PC-3 (cell line): ENCODE data around the gene MMUT. TPM values are rescaled to one million over a fixed set of nuclear protein-coding genes. Genes with fewer than 3 reads are reported as not detected.

Source experiments
- ATAC-seq: fragments of 200-7000 bp; cut with Tn5 transposase; 2 replicates; pipeline ENCODE4 v1.9.1; 2020; ENCODE audit warnings: mild to moderate bottlenecking, moderate library complexity
- Bru-seq: library from RNA; stranded (reverse); fragments of 400-500 nt; gene quantifications from one replicate; lab custom pipeline; 2021; lab: Mats Ljungman, UMichigan
- BruChase-seq, 2 experiments: library from RNA; stranded (reverse); fragments of 400-500 nt; gene quantifications; one replicate each; lab custom pipeline; 2021; lab: Mats Ljungman, UMichigan
- BruUV-seq: library from RNA; stranded (reverse); fragments of 400-500 nt; replicated peaks from 2 replicates; lab custom pipeline; 2021; lab: Mats Ljungman, UMichigan
- CTCF ChIA-PET: fragments of 300-600 bp; sonication (Branson Sonifier 250); formaldehyde crosslinking; loops from one replicate; lab custom pipeline; 2022; ENCODE audit warnings: antibody characterized with exemption; lab: Charles Lee
- POLR2A ChIA-PET: fragments of 300-600 bp; sonication (Branson Sonifier 250); formaldehyde crosslinking; loops from one replicate; lab custom pipeline; 2022; ENCODE audit warnings: antibody characterized with exemption; ENCODE audit not compliant: unreplicated experiment; lab: Charles Lee
- DNase-seq: peaks from one replicate; pipeline ENCODE4 v3.0.0-alpha.2; 2015
- H2AFZ ChIP-seq: fragments of 300-600 bp; sonication (generic); 2 replicates; pipeline ENCODE4 v1.6.0; 2016; ENCODE audit warnings: antibody characterized with exemption, low read length
- H3F3A ChIP-seq: fragments of 300-600 bp; sonication (generic); one replicate; pipeline ENCODE4 v1.6.0; 2017; ENCODE audit warnings: antibody characterized with exemption, low read length, control low read depth, mild to moderate bottlenecking; ENCODE audit not compliant: unreplicated experiment
- H3K27ac ChIP-seq: fragments of 300-600 bp; sonication (generic); 2 replicates; pipeline ENCODE4 v1.5.1; 2016; ENCODE audit warnings: mild to moderate bottlenecking, low read length
- H3K27me3 ChIP-seq: fragments of 300-600 bp; sonication (generic); 2 replicates; pipeline ENCODE4 v1.6.1; 2016; ENCODE audit warnings: low read length, mixed read lengths
- H3K36me3 ChIP-seq: fragments of 300-600 bp; sonication (generic); 2 replicates; pipeline ENCODE4 v1.6.1; 2016; ENCODE audit warnings: low read depth, mixed run types, low read length, mixed read lengths
- H3K4me1 ChIP-seq: fragments of 300-600 bp; sonication (generic); 2 replicates; pipeline ENCODE4 v1.5.1; 2016; ENCODE audit warnings: low read length; ENCODE audit not compliant: insufficient read depth
- H3K4me2 ChIP-seq: fragments of 300-600 bp; sonication (generic); 2 replicates; pipeline ENCODE4 v1.6.0; 2016; ENCODE audit warnings: low read length
- H3K4me3 ChIP-seq: fragments of 300-600 bp; sonication (generic); 2 replicates; pipeline ENCODE4 v1.5.1; 2016; ENCODE audit warnings: mild to moderate bottlenecking, low read length, mixed read lengths
- H3K79me2 ChIP-seq: fragments of 300-600 bp; sonication (generic); 2 replicates; pipeline ENCODE4 v1.6.1; 2017; ENCODE audit warnings: low read length, mixed read lengths
- H3K9ac ChIP-seq: fragments of 300-600 bp; sonication (generic); 2 replicates; pipeline ENCODE4 v1.6.0; 2016; ENCODE audit warnings: mild to moderate bottlenecking, low read length
- H3K9me2 ChIP-seq: fragments of 300-600 bp; sonication (generic); replicated peaks from 2 replicates; pipeline ENCODE4 v1.6.1; 2016; ENCODE audit warnings: mixed run types, low read length, mixed read lengths
- H3K9me3 ChIP-seq: fragments of 300-600 bp; sonication (generic); 2 replicates; pipeline ENCODE4 v1.6.1; 2016; ENCODE audit warnings: low read length, mixed read lengths
- H4K20me1 ChIP-seq: fragments of 300-600 bp; sonication (generic); 2 replicates; pipeline ENCODE4 v1.6.1; 2016; ENCODE audit warnings: low read length, mixed read lengths
- EZH2 ChIP-seq: fragments of 300-600 bp; sonication (generic); IDR thresholded peaks from one replicate; pipeline ENCODE4 v1.6.1; 2017; ENCODE audit warnings: antibody characterized with exemption, mild to moderate bottlenecking, low read length; ENCODE audit not compliant: unreplicated experiment
- EZH2phosphoT487 ChIP-seq: fragments of 300-600 bp; sonication (generic); IDR thresholded peaks from 2 replicates; pipeline ENCODE4 v1.6.1; 2018; ENCODE audit warnings: mild to moderate bottlenecking, antibody characterized with exemption, low read length, borderline replicate concordance
- intact Hi-C: fragments of 100-400 bp; cut with micrococcal nuclease; formaldehyde crosslinking; loops from 2 replicates; pipeline ENCODE4 v1.9.0; 2023
- long read RNA-seq: library from polyadenylated mRNA; unstranded; transcript quantifications from one replicate; pipeline ENCODE4 v2.0.0, GENCODE V29; 2021; ENCODE audit not compliant: unreplicated experiment
- total RNA-seq: library from RNA; depleted of rRNA; stranded (reverse); fragments of >200 nt; gene quantifications from 2 replicates; pipeline ENCODE4 v1.2.3, GENCODE V29; 2014; rRNA removed
- TF ChIP-seq, protein P1 (sequence below): fragments of 300-600 bp; sonication (generic); conservative IDR thresholded peaks from 2 replicates; pipeline ENCODE4 v1.5.1; 2017; ENCODE audit warnings: antibody characterized with exemption, low read depth, mild to moderate bottlenecking, low read length

MMUT gene
- total RNA-seq (3.7 and 4.5 TPM in 2 replicates), Bru-seq, nascent RNA (percentile 67 among the genes with signal in this experiment), BruChase-seq, experiment 1, labeled RNA remaining after a 6-hour chase (percentile 66 among the genes with signal in this experiment), BruChase-seq, experiment 2, labeled RNA remaining after a 2-hour chase (percentile 69 among the genes with signal in this experiment)
- long read RNA-seq, transcript MUT-201 (13 exons, 3,749 nt), result major isoform, 53 of 90 reads
- long read RNA-seq, partial matches to known transcripts, result 11 of 90 reads
- long read RNA-seq, other reads (novel, unspliced or antisense), result 26 of 90 reads

- peak within 1 kb of the TSS; percentile 88 for H2AFZ ChIP-seq
These were observed at the start of gene MMUT, which contains the start of gene CENPQ for GRCh38 chr6:49462927-49463611. Gene MMUT, minus strand, starts transcription at chr6:49463253. Its CDS starts 3,787 bp downstream, at chr6:49459466. Gene CENPQ, plus strand, starts transcription at chr6:49463370. Its CDS starts 6,807 bp downstream, at chr6:49470177.

GRCh38 chr6:49509342-49509741 lies 46.3 kb upstream of the MMUT start:
- Histone ChIP-seq H3F3A (no peaks in the 10 kb centered on the region), H3K4me3 (no peak overlapping the region), H3K4me1 (peaks cover 14% of the 10 kb centered on the region), H3K9me3 (no peaks in the 10 kb centered on the region), H4K20me1 (no peaks in the 10 kb centered on the region), H3K79me2 (no peaks in the 10 kb centered on the region), H2AFZ (no peak overlapping the region), H3K9ac (no peak overlapping the region), H3K27me3 (no peaks in the 10 kb centered on the region), H3K9me2 (no peaks in the 10 kb centered on the region), H3K36me3 (no peaks in the 10 kb centered on the region), H3K27ac (no peak overlapping the region), H3K4me2 (no peak overlapping the region)
- BruUV-seq, result no TSS peak
- intact Hi-C loops, result no loop called here
- DNase-seq (no peak), ATAC-seq (no peak)
- ChIA-PET CTCF (no interaction called here), POLR2A (no interaction called here)
- no peak for TF ChIP-seq EZH2phosphoT487
- no peak for TF ChIP-seq EZH2
- TF ChIP-seq, protein P1, sequence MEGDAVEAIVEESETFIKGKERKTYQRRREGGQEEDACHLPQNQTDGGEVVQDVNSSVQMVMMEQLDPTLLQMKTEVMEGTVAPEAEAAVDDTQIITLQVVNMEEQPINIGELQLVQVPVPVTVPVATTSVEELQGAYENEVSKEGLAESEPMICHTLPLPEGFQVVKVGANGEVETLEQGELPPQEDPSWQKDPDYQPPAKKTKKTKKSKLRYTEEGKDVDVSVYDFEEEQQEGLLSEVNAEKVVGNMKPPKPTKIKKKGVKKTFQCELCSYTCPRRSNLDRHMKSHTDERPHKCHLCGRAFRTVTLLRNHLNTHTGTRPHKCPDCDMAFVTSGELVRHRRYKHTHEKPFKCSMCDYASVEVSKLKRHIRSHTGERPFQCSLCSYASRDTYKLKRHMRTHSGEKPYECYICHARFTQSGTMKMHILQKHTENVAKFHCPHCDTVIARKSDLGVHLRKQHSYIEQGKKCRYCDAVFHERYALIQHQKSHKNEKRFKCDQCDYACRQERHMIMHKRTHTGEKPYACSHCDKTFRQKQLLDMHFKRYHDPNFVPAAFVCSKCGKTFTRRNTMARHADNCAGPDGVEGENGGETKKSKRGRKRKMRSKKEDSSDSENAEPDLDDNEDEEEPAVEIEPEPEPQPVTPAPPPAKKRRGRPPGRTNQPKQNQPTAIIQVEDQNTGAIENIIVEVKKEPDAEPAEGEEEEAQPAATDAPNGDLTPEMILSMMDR, result no peak

More at GRCh38 chr6:49462927-49463611, at the start of gene MMUT, which contains the start of gene CENPQ:
- Histone ChIP-seq H3K9me3 (no peaks in the 10 kb centered on the region), H3K36me3 (no peaks in the 10 kb centered on the region), H3K79me2 (peaks cover 79% of the 10 kb centered on the region), H3K4me2 (peak within 1 kb of the TSS; percentile 97), H4K20me1 (no peaks in the 10 kb centered on the region), H3K27me3 (no peaks in the 10 kb centered on the region), H3F3A (no peaks in the 10 kb centered on the region), H3K27ac (peak within 1 kb of the TSS; percentile 38), H3K4me1 (peaks cover 18% of the 10 kb centered on the region), H3K9ac (peak within 1 kb of the TSS; percentile 83), H3K4me3 (peak within 1 kb of the TSS; percentile 85), H3K9me2 (no peaks in the 10 kb centered on the region)
- peak; percentile 97 for ATAC-seq
- intact Hi-C loops, result loop anchor here (2.0 kb wide), 1 partner anchor 386 kb away; no protein-coding TSS in a partner anchor
- CTCF ChIA-PET, result no interaction called here
- POLR2A ChIA-PET, result no interaction called here
- DNase-seq, result peak; percentile 96
- no peak for TF ChIP-seq EZH2
- TF ChIP-seq, protein P1, result no peak
- TF ChIP-seq EZH2phosphoT487, result no peak
- no TSS peak for BruUV-seq
